Activated CD4-positive, alpha-beta T cell treated with anti-CD3 and anti-CD28 coated beads, Interleukin-2, amount 50 U/mL, for 48 hours (primary cell): Measurements from ENCODE around the gene GPATCH2.

Source experiments
- DNase-seq, 2 experiments: peaks; one replicate each; pipeline ENCODE4 v3.0.0-alpha.2; 2020

GPATCH2 gene

DNA sequence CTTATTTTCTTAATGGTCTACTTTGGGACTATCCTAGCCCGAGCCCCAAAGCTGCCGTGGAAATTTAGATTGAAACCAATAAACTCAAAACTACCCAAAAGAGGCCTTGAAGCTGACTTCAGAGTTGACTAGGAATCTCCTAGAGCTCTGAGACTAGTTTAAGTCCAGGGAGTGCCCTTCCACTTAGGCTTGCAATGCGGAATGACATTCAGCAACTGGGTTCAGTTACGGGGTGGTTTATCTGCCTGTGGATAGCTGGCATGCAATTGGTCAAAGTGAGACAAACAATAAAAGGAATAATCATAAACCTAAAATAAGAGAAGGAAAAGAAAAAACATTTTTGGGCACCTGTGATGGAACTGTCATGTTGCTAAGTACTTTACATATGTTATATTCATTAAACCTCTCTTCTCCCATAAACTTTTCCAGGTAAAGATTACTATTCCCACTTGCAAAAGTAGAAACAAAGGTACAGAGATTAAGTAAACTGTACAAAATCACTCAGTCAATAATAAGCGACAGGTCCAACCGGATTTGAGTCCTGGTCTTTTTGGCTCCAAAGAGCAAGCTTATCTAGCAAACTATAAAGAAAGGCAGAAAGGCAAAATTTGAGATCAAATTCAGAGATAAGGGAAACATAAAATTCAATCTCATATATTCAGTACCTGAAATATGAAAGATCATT lies 56.5 kb downstream of the GPATCH2 start:
- DNase-seq, result no peak

DNA sequence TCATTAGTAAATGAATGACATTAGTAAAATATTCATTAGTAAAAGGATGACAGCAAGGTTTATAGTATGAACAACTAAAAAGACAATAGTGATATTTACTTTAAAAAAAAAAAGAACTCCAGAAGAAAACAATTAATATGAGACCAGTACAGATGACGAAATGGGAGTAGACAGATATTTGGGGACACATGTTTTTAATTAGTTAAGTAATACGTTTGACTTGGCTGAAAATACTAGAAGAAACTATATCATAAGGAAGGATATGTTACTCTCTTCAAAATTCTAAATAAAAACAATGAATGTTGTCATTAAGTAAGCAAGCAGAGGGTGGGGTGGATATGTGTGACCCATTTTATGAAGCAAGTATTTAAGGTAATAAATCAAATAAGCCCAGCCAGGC lies 61.9 kb downstream of the GPATCH2 start:
- no peak for DNase-seq

- no peak for DNase-seq
These were observed 62.7 kb downstream of the GPATCH2 start for GRCh38 chr1:217568200-217568599.

DNA sequence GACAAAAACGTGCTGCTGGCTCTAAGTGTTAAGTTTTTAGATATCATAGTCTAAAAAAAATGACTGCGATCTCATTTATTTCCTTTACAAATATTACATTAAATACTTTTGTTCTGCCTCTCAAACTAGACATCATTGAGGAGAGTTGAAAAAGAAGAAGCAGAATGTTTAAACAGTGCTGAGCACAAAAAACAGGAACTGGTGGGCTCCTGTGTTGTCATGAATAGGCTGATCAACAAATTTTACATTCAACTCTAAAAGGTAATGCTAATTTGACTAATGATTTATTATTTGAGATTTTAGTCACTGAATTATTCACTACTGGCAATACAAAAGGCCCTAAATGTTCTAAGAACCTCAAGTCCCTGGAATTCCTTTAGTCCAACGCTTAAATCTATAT lies 66.1 kb downstream of the GPATCH2 start:
- no peak for DNase-seq

DNA sequence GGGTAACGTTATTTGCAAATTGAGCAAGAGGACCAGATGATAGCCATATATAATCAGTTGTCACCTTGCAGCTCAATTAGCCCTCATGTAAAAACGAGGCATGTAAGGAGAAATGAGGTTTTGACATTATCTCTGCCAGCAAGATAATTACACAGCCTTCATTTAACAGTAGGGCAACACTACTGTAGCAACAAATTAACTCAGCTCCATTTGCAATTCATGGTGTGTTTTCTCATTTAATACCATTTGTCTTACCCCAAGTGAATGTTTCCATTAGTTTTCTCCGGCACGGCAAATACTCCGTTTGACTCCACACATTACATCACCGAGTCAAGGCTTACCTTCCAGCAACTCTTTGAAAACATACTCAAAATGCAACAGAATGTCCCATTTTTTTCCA lies 66.7 kb downstream of the GPATCH2 start:
- no peak for DNase-seq

DNA sequence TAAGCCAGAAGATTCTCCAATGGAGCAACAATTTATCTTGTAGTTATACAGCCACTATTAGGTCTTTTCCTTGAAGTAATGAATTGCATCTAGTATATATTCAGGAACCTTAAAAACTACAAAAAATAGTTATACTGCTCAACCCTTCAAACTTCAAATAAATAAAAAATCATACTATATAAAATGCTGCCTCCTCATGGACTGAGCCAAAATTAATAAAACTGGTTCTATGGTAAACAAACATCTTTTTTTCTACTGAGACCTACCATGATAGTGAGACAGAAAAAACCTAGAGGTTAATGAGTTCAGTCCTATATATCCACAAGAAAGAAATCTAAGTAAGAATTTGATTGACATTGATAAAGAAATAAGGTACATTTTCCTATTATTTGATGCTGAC lies 67.7 kb downstream of the GPATCH2 start:
- no peak for DNase-seq

DNA sequence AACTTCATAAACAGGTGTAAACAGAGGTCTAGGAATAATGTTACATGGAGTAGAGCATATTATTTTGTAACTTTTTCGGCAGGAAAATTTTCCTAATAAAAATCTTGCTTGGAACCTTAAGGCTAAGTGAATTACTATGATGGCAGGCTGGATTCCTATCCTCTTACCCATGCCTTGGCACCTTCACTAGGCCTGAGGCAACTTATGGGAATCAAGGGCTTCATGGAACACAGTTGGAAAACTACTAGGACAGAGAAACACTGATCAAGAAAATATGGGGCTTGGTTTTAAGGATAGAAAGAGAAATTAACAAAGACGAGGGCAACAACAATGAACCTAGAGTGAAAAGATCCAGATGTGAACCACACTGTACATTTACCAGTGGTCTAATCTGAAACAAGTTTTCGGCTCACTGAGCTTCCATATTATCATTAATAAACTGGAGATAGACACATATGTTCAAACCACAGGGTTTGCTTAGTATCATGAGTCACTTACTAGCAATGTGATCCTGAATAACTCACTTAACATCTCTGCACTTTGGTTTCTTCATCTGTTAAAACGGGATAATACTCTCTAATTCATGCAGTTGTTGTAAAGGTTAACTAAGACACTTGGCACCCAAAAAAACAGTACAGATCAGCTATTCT lies 68.5 kb downstream of the GPATCH2 start:
- DNase-seq, result no peak

DNA sequence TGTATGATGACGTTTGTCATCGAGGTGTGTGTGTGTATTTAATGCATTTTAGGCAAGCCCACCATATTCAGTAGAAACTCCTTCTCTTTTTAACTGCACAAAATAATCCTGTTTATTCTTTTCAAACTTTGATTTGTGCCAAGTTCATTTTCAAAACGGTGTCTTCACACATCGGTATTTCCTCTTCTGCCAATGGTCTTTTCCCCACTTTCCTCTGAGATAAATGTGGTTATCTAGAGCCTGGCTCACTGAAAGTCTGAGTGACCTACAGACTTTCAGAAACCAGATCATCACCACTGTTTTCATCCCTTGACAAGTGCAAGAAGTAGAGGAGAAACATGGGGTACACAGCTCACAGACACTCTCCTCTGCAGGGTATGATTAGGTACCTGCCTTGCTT lies 69.4 kb downstream of the GPATCH2 start:
- no peak for DNase-seq

GRCh38 chr1:217554849-217555248 lies 76.0 kb downstream of the GPATCH2 start:
- DNase-seq, result no peak

DNA sequence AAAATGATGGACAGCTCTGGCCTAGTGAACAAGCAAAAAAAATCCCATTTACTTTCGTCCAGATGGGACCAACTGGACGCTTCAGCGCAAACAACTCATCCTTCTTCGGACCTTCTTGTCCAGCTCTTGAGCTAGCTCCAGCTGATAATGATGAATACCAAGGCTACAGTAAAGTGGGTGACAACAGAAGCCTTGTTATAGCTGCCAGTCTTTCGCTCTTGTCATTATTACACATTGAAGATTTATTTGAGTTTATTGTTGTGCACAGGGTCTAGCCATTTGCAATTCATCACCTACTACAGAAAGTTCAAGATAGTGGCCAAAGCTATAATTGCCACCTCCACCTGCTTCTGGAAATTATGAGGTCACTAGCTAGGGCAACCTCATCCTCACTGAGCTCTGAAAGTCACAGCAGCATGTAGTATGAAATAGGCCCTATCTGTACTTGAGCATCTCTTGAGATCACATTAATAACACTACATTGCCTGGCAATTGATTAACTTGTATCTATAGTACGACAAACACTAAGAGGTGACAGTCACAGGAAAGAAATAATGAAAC lies 76.9 kb downstream of the GPATCH2 start:
- DNase-seq, result no peak

- no peak for DNase-seq
These were observed 78.4 kb downstream of the GPATCH2 start for GRCh38 chr1:217552339-217552951.

DNA sequence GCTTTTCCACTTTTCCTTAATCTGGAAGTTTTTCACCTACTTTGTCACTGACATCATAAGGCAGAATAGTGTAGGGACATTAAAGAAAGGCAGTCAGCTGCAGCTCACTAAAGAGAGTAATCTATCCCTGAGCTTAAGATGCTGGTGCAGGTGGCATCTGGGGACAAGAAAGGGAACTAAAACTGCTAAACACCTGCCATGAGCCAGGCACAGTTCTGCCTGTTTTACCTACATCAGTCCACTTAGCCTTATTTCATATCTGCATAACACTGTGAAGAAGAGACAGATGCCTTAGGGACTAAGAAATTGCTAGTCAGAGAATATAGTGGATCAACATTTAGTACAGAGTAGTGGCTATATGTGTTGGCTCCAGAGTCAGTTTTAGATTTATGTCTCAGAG lies 88.1 kb downstream of the GPATCH2 start:
- no peak for DNase-seq

DNA sequence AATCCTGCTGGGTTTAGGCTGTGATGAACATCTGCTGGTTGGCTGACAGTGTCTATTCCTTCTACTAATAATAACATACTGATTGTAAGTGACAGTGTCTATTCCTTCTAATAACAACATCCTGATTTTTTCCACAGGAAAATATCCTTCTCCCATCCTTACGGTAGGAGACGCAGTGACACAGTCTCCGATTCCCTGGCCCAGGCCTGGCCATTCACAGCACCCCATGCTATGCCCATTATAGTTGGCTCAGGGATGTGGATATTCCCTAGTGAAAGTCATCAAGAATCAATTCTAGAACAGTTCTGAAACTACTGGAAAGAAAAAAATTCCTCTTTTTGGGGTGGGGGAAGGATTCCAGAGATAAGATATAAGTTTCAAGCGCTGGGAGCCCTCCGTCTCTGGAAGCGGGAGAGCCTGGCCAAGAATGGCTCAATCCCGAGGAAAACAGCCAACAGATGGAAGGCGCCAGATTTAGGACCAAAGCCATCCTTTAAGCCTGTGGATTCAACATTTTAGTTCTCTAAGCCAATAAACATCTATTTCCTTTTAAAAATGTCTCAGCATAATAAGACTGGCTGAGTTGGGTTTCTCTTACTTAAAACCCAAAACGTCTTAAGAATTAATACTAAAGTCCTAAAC lies 88.6 kb downstream of the GPATCH2 start:
- DNase-seq, result no peak

DNA sequence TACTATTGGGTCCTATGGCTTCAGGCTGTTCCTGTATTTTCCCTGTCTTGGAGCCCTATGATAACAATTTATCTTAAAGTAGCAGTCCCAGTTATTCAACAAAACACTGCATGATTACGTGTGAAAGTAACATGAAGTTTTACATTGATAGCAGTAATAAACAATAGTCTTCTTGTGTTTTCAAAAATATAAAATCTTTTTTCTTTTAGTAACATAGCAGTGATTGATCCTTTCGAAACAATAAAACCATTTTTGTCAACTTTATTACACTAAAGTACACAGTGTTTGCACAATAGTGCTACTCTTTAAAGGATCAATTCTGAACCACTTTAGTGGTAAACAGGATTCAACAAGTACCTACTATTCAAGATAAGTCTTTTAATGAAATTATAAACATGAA lies 90.6 kb downstream of the GPATCH2 start:
- no peak for DNase-seq

GRCh38 chr1:217539510-217539909 lies 91.4 kb downstream of the GPATCH2 start:
- DNase-seq, result no peak

DNA sequence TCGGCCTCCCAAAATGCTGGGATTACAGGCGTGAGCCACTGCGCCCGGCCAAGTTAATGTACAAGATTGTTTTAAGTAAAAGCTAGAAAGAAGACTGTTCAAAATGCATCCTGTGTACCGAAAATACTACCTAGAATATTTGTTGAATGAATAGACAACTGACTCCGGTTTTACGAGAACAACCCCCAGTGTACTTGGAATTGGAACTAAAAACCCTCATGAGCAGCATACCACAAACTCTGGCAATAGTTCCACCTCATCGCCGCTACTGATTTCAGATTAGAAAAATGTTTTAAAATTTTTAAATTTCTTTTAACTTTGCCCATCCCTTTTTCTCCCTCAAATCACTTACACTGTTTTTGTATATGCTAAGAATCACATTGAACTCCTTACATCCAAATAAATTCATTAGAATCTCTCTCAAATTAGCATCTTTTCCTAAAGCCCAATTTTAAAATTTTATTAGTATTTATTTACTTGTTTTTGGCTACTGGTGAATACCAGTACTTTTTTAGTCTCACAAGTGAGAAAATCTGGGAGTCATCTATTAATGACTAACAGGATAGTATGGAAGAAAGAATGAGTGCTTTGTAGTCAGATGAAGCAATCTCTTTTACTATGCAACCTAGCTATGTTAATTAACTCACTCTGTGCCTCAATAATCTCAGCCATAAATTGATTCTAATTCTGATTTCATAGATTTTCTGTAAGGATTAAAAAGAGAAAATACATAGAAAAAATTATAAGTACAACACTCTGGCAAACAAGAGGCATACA lies 95.1 kb downstream of the GPATCH2 start:
- DNase-seq, result no peak

DNA sequence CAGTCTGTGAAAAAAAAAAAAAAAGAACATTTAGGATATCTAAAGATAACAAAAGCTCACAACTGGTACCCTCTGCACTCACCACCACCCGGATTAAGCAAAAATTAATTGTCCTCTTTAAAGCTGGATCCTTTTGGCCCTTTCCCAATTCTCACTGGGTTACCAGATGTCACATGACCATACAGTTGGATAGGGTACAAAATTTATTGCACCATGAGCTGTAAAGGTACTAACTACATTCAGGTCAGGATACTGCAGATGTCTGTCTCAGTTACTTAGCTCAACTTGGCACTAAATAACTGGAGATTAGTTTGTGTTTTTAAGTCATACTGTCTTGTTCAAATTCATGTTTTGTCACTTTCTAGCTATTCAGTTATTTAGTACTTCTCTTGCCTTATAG lies 96.3 kb downstream of the GPATCH2 start:
- no peak for DNase-seq

DNA sequence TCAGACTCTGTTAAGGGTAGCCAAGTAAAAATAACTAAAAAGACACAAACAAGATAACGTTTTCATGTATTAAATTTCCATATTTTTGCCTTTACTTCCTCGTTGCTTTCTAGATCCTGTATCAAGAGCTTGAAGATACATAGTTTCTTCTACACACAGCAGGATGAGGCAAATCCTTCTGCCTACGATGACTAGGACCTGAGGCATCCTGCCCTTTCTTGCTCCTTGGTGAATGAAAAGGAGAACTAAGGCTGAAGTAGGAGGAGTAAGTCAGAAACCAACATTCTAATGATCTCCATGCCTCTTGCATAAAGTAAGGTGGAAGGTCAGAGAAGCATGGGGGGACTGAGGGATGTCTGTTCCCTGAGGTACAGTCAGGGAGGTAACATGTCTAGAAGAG lies 102.6 kb downstream of the GPATCH2 start:
- DNase-seq, result no peak

DNA sequence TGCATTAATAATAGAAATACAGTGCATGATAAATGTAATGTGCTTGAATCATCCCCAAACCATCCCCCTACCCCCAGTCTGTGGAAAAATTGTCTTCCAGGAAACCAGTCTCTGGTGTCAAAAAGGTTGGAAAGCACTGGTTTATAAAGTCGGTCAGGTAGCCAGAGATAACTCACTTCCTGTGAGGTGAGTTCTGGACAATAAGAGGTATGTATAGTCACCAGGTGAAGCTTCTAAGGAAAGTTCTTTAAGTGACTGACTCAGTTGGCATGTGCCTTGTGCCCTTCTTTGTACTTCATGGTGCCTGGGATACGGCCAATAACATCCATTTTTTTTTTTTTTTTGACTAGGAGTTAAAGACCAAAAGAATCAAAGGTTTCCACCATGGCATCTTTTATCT lies 103.7 kb downstream of the GPATCH2 start:
- no peak for DNase-seq

DNA sequence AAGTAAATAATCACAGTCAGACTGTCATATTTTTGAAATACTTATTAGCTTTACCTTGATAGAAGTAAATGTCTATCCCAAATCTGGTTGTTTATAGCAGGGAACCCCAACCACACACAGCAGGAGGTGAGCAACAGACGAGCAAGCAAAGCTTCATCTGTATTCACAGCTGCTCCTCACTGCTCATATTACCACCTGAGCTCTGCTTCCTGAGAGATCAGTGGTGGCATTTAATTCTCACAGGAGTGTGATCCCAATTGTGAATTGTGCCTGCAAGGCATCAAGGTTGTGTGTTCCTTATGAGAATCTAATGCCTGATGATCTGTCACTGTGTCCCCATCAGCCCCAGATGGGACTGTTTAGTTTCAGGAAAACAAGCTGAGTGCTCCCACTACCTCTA lies 104.3 kb downstream of the GPATCH2 start:
- DNase-seq, result no peak

DNA sequence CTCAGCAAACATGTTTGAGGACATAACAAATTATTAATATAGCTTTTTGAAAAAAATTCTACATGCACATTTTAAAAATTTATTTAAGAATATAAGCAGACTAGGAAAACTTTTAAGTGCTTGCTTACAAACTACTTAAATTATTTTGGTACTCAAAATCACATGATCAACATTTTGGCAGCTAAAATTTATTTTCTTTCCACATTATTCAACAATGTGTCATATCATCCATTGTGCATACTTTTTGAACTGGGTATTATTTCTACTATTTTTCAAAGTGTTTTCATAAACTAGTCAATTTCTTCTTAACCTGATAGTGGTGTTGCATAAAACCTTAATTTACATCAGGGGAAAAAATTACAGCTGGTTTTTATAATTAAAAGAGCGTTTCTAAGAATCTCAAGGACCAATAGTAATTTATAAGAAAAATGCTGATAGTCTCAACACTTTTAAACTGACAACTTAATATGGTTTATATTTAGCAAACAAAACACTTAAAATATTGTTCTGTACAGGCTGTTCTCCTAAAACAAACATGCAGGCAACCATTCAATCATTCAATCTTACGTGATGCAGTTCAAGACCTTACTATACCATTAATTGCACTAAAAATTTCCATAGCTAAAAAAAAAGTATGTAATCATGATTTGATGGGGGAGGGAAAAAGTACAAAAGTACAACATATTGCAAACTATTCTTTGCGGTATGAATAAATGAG lies 105.0 kb downstream of the GPATCH2 start:
- DNase-seq, result no peak
